Hepatocyte (in vitro differentiated cells): Measurements from ENCODE around the gene LSM11.

Experiments used
- EZH2 ChIP-seq: fragments of 200-600 bp; sonication (generic); IDR thresholded peaks from 2 replicates; pipeline ENCODE4 v1.6.1; 2016; ENCODE audit warnings: antibody characterized with exemption, mild to moderate bottlenecking, borderline replicate concordance
- TF ChIP-seq, protein P1 (sequence below): fragments of 200-600 bp; sonication (generic); IDR thresholded peaks from 2 replicates; pipeline ENCODE4 v1.5.1; 2016; ENCODE audit warnings: antibody characterized with exemption, mild to moderate bottlenecking; ENCODE audit not compliant: poor library complexity

DNA sequence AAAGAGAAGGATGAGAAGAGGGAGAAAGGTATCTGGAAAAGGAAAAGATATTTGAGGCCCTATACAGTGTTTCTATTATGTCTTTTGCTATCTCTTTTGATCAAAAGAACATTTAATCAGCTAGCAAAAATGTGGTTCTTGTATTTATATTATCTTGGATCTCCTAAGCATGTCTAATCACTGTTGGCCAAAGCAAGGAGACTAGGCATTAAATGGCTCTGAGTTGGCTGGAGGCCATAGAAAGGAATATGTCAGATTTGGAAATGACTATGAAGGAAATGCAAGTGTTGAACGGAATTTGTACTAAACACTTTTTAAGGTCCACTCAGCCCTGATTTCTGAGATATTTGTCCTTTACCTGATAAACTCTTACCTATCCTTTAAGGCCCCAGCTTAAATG lies 34.6 kb upstream of the LSM11 start:
- TF ChIP-seq EZH2, result no peak
- TF ChIP-seq, protein P1, sequence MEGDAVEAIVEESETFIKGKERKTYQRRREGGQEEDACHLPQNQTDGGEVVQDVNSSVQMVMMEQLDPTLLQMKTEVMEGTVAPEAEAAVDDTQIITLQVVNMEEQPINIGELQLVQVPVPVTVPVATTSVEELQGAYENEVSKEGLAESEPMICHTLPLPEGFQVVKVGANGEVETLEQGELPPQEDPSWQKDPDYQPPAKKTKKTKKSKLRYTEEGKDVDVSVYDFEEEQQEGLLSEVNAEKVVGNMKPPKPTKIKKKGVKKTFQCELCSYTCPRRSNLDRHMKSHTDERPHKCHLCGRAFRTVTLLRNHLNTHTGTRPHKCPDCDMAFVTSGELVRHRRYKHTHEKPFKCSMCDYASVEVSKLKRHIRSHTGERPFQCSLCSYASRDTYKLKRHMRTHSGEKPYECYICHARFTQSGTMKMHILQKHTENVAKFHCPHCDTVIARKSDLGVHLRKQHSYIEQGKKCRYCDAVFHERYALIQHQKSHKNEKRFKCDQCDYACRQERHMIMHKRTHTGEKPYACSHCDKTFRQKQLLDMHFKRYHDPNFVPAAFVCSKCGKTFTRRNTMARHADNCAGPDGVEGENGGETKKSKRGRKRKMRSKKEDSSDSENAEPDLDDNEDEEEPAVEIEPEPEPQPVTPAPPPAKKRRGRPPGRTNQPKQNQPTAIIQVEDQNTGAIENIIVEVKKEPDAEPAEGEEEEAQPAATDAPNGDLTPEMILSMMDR, result no peak
